Measurements from ENCODE around the gene PPFIA2. TPM values are rescaled to one million over a fixed set of nuclear protein-coding genes. Genes with fewer than 3 reads are reported as not detected.

Gene PPFIA2
- total RNA-seq, 1 experiment from 2014 or later: not detected

DNA sequence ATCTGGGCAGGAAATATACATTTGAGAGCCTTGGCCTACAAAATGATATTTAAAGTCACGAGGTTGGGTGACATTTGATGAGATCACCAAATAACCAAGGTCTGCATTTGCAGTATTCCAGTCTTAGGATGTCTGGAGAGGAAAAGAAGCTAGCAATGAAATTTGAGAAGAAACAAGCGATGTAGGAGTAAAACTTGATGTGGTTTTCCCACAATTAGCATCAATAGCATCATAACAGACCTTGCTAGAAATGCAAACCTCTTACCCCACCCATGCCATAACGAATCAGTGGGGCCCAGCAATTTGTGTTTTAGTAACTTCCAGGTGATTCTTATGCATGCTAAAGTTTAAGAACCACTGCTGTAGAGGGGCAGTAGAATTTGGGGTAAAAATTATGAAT is 219.9 kb downstream of the PPFIA2 start:
- Histone ChIP-seq H3K27ac (no peak overlapping the region), H3K4me2 (no peak overlapping the region), H3K27me3 (ENCODE audit: insufficient read depth, low read depth) (no peaks in the 10 kb centered on the region), H3K36me3 (ENCODE audit: low read depth) (no peaks in the 10 kb centered on the region), H3K9me3 (ENCODE audit: insufficient read depth, low read depth) (no peaks in the 10 kb centered on the region), H3K9me2 (ENCODE audit: insufficient read depth) (no peaks in the 10 kb centered on the region), H3K4me3 (no peak overlapping the region), H3K79me2 (ENCODE audit: low read depth) (no peaks in the 10 kb centered on the region), H3F3A (ENCODE audit: insufficient read depth, low read depth) (no peaks in the 10 kb centered on the region), H3K4me1 (replicated peaks; ENCODE audit: insufficient read depth) (no peaks in the 10 kb centered on the region), H2AFZ (no peak overlapping the region), H4K20me1 (ENCODE audit: insufficient read depth) (no peaks in the 10 kb centered on the region)
- no TSS peak for BruUV-seq (replicated peaks)
- no peak for DNase-seq
- no peak for TF ChIP-seq EZH2 (IDR thresholded peaks at IDR 0.05; ENCODE audit: low read depth)
- no peak for TF ChIP-seq CTCF (conservative IDR thresholded peaks at IDR 0.05)
- ChIA-PET POLR2A (ENCODE audit: unreplicated experiment) (no interaction called here), CTCF (no interaction called here)
- intact Hi-C loops (cut with micrococcal nuclease; ENCODE audit: unreplicated experiment): no loop called here

DNA sequence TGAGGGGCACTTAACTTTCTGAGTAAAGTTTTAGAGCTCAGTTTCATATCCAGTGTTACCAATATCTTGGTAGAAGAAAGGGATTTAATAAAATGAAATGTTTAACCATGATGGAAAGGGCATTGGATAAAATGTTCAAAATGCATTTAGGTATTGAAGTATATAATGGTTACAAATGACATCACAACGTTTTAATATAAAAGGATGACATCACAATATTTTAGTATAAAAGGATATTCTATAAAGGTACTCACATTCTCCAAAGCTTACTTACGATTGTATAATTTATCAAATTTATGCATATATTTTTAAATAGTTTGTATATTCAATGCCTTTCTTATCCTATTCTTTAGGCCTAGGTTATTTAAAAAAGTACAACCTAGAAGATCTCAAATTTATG is 226.1 kb downstream of the PPFIA2 start:
- H4K20me1 ChIP-seq (ENCODE audit: insufficient read depth): no peaks in the 10 kb centered on the region
- intact Hi-C loops (cut with micrococcal nuclease; ENCODE audit: unreplicated experiment): no loop called here
- CTCF ChIA-PET: no interaction called here
- H3K27ac ChIP-seq: no peak overlapping the region
- H3K4me1 ChIP-seq (replicated peaks; ENCODE audit: insufficient read depth): no peaks in the 10 kb centered on the region
- no peak overlapping the region for H3K4me2 ChIP-seq
- no peaks in the 10 kb centered on the region for H3K36me3 ChIP-seq (ENCODE audit: low read depth)
- POLR2A ChIA-PET (ENCODE audit: unreplicated experiment): interaction anchor here (0.7 kb wide), 1 partner anchor 44 kb away, joined by 4 read pairs; no protein-coding TSS in a partner anchor
- no peaks in the 10 kb centered on the region; the same call in 1 of the 2 replicates for H3K9me2 ChIP-seq (ENCODE audit: insufficient read depth)
- BruUV-seq (replicated peaks): no TSS peak
- no peaks in the 10 kb centered on the region for H3F3A ChIP-seq (ENCODE audit: insufficient read depth, low read depth)
- no peaks in the 10 kb centered on the region for H3K27me3 ChIP-seq (ENCODE audit: insufficient read depth, low read depth)
- no peak for DNase-seq
- H3K4me3 ChIP-seq: no peak overlapping the region
- no peaks in the 10 kb centered on the region for H3K79me2 ChIP-seq (ENCODE audit: low read depth)
- no peak for TF ChIP-seq EZH2 (IDR thresholded peaks at IDR 0.05; ENCODE audit: low read depth)
- TF ChIP-seq CTCF (conservative IDR thresholded peaks at IDR 0.05): no peak
- no peaks in the 10 kb centered on the region for H3K9me3 ChIP-seq (ENCODE audit: insufficient read depth, low read depth)
- no peak overlapping the region for H2AFZ ChIP-seq

- no peaks in the 10 kb centered on the region; the same call in 1 of the 2 replicates for H3K9me2 ChIP-seq (ENCODE audit: insufficient read depth)
- H2AFZ ChIP-seq: no peak overlapping the region
- ChIA-PET POLR2A (ENCODE audit: unreplicated experiment) (no interaction called here), CTCF (no interaction called here)
- no peaks in the 10 kb centered on the region for H3K36me3 ChIP-seq (ENCODE audit: low read depth)
- intact Hi-C loops (cut with micrococcal nuclease; ENCODE audit: unreplicated experiment): no loop called here
- H3K4me2 ChIP-seq: no peak overlapping the region
- H3K27ac ChIP-seq: no peak overlapping the region
- TF ChIP-seq EZH2 (IDR thresholded peaks at IDR 0.05; ENCODE audit: low read depth) (no peak), CTCF (conservative IDR thresholded peaks at IDR 0.05) (no peak)
- BruUV-seq (replicated peaks): no TSS peak
- no peaks in the 10 kb centered on the region for H3K79me2 ChIP-seq (ENCODE audit: low read depth)
- DNase-seq: no peak
- no peaks in the 10 kb centered on the region for H4K20me1 ChIP-seq (ENCODE audit: insufficient read depth)
- H3K4me1 ChIP-seq (replicated peaks; ENCODE audit: insufficient read depth): no peaks in the 10 kb centered on the region
- H3K4me3 ChIP-seq: no peak overlapping the region
- H3K27me3 ChIP-seq (ENCODE audit: insufficient read depth, low read depth): no peaks in the 10 kb centered on the region
- no peaks in the 10 kb centered on the region for H3F3A ChIP-seq (ENCODE audit: insufficient read depth, low read depth)
- H3K9me3 ChIP-seq (ENCODE audit: insufficient read depth, low read depth): no peaks in the 10 kb centered on the region
Measured at GRCh38 chr12:81530352-81530751, 228.8 kb downstream of the PPFIA2 start.

All from PC-9 (cell line).